Measurements from ENCODE around the gene KCTD13. TPM values are rescaled to one million over a fixed set of nuclear protein-coding genes. Genes with fewer than 3 reads are reported as not detected.

Gene KCTD13
- polyA plus RNA-seq, 2 of the 4 experiments (the other 2 are of a cell fraction), result 12.7 to 14.6 TPM

DNA sequence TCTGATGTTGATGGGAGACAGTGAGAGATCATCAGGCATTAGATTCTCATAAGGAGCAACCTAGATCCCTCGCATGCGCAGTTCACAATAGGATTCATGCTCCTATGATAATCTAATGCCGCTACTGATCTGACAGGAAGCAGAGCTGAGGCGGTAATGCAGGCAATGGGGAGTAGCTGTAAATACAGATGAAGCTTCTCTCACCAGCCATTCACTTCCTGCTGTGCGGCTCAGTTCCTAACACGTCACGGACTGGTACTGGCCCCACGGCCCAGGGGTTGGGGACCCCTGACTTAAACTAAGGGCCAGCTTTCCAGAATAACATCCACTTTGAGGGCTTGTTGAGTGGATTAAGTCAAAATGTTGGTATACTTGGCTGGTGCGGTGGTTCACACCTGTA, 33.3 kb upstream of the KCTD13 start:
- DNase-seq (ENCODE audit: low read depth in 1 of 2, low spot score in 1 of 2) (no peak), ATAC-seq (no peak), FAIRE-seq (no peak)
- no peak overlapping the region for H3K4me3 ChIP-seq
- no peak overlapping the region for H3K27ac ChIP-seq
- peaks cover 12% of the 10 kb centered on the region; the same call in 1 of the 3 replicates for H3K4me1 ChIP-seq
- no peak for TF ChIP-seq CBX8 (IDR thresholded peaks at IDR 0.05)
- TF ChIP-seq TFCP2L1 (CRISPR knock-in tag; IDR thresholded peaks at IDR 0.05), result no peak
- TF ChIP-seq ZNF302 (CRISPR knock-in tag; IDR thresholded peaks at IDR 0.05), result no peak
- TF ChIP-seq CEBPB (IDR thresholded peaks at IDR 0.05), result no peak
- TF ChIP-seq NPAS2 (CRISPR knock-in tag; IDR thresholded peaks at IDR 0.05; ENCODE audit: borderline replicate concordance), result no peak
- no peak for TF ChIP-seq HOXB13 (CRISPR knock-in tag; IDR thresholded peaks at IDR 0.05; ENCODE audit: low read depth)
- no peak for TF ChIP-seq MAZ (IDR thresholded peaks at IDR 0.05; ENCODE audit: borderline replicate concordance, low read depth, low read length)
- TF ChIP-seq, protein P1, sequence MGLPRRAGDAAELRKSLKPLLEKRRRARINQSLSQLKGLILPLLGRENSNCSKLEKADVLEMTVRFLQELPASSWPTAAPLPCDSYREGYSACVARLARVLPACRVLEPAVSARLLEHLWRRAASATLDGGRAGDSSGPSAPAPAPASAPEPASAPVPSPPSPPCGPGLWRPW (IDR thresholded peaks at IDR 0.05), result no peak
- TF ChIP-seq JUN (IDR thresholded peaks at IDR 0.05), result no peak
- no peak for TF ChIP-seq RCOR1 (IDR thresholded peaks at IDR 0.05; ENCODE audit: low read depth, low read length)
- TF ChIP-seq POLR2A (IDR thresholded peaks at IDR 0.05; ENCODE audit: low read length), result no peak
- ChIA-PET POLR2A (no interaction called here), CTCF (no interaction called here)
- H3K4me2 ChIP-seq, result no peak overlapping the region
- WGBS (ENCODE audit: missing lambda C conversion rate), result 86% methylated on average over 9 of the region's 9 CpGs
- no peaks in the 10 kb centered on the region for H3K9me3 ChIP-seq

GRCh38 chr16:29958756-29959155, 32.7 kb upstream of the KCTD13 start:
- Histone ChIP-seq H3K27ac (no peak overlapping the region), H3K4me2 (no peak overlapping the region), H3K4me1 (peaks cover 12% of the 10 kb centered on the region; the same call in 1 of the 3 replicates), H3K4me3 (no peak overlapping the region), H3K9me3 (no peaks in the 10 kb centered on the region)
- TF ChIP-seq NR3C1 (IDR thresholded peaks at IDR 0.05) (no peak), RNF2 (IDR thresholded peaks at IDR 0.05; ENCODE audit: borderline replicate concordance, low read depth) (no peak), HDAC2 (IDR thresholded peaks at IDR 0.05) (no peak), RAD21 (conservative IDR thresholded peaks at IDR 0.05 in 1 of 2, IDR thresholded peaks at IDR 0.05 in 1 of 2) (no peak), FOSL2 (IDR thresholded peaks at IDR 0.05) (no peak), FOSL2 (CRISPR knock-in tag; IDR thresholded peaks at IDR 0.05) (no peak)
- TF ChIP-seq, protein P2, sequence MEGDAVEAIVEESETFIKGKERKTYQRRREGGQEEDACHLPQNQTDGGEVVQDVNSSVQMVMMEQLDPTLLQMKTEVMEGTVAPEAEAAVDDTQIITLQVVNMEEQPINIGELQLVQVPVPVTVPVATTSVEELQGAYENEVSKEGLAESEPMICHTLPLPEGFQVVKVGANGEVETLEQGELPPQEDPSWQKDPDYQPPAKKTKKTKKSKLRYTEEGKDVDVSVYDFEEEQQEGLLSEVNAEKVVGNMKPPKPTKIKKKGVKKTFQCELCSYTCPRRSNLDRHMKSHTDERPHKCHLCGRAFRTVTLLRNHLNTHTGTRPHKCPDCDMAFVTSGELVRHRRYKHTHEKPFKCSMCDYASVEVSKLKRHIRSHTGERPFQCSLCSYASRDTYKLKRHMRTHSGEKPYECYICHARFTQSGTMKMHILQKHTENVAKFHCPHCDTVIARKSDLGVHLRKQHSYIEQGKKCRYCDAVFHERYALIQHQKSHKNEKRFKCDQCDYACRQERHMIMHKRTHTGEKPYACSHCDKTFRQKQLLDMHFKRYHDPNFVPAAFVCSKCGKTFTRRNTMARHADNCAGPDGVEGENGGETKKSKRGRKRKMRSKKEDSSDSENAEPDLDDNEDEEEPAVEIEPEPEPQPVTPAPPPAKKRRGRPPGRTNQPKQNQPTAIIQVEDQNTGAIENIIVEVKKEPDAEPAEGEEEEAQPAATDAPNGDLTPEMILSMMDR (IDR thresholded peaks at IDR 0.05), result no peak
- TF ChIP-seq, protein P3, sequence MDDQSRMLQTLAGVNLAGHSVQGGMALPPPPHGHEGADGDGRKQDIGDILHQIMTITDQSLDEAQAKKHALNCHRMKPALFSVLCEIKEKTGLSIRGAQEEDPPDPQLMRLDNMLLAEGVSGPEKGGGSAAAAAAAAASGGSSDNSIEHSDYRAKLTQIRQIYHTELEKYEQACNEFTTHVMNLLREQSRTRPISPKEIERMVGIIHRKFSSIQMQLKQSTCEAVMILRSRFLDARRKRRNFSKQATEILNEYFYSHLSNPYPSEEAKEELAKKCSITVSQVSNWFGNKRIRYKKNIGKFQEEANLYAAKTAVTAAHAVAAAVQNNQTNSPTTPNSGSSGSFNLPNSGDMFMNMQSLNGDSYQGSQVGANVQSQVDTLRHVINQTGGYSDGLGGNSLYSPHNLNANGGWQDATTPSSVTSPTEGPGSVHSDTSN (IDR thresholded peaks at IDR 0.05), result no peak
- 91% methylated on average over 5 of the region's 5 CpGs for WGBS (ENCODE audit: missing lambda C conversion rate)
- CTCF ChIA-PET, result interaction anchor here (0.6 to 1.6 kb wide), 2 partner anchors 15 to 73 kb away, joined by 3 to 7 read pairs; no protein-coding TSS in a partner anchor
- no peak for ATAC-seq
- no peak for FAIRE-seq
- no peak for DNase-seq (ENCODE audit: low read depth in 1 of 2, low spot score in 1 of 2)
- POLR2A ChIA-PET, result interaction anchor here (1.7 kb wide), 1 partner anchor 14 kb away, joined by 8 read pairs; no protein-coding TSS in a partner anchor

- peak in 1 of 2 experiments; percentile 31 for DNase-seq (ENCODE audit: low read depth in 1 of 2, low spot score in 1 of 2)
- peak; percentile 54 to 71; a peak in 4 of 6 replicates for ATAC-seq
- ChIA-PET CTCF (interaction anchor here (0.8 to 4.0 kb wide), 5 partner anchors 10 to 104 kb away, joined by 3 to 17 read pairs (median 4); partner anchors contain the start of gene TMEM219), POLR2A (no interaction called here)
- no peaks in the 10 kb centered on the region for H3K4me1 ChIP-seq
- no peak overlapping the region for H3K4me3 ChIP-seq
- 85% methylated on average over 8 of the region's 8 CpGs for WGBS (ENCODE audit: missing lambda C conversion rate)
- TF ChIP-seq KDM5A (IDR thresholded peaks at IDR 0.05), result no peak
- no peak for TF ChIP-seq RAD21 (conservative IDR thresholded peaks at IDR 0.05 in 1 of 2, IDR thresholded peaks at IDR 0.05 in 1 of 2)
- TF ChIP-seq EHMT2 (IDR thresholded peaks at IDR 0.05; ENCODE audit: low read depth), result no peak
- TF ChIP-seq RCOR1 (IDR thresholded peaks at IDR 0.05; ENCODE audit: low read depth, low read length), result no peak
- TF ChIP-seq MAX (IDR thresholded peaks at IDR 0.05), result no peak
- H3K27ac ChIP-seq, result no peak overlapping the region
- H3K4me2 ChIP-seq, result no peak overlapping the region
- FAIRE-seq, result no peak
- peaks cover 11% of the 10 kb centered on the region; the same call in 2 of the 3 replicates for H3K9me3 ChIP-seq
Observed at GRCh38 chr16:29951625-29952365, 25.8 kb upstream of the KCTD13 start.

All from A549 (cell line).